Middle frontal gyrus (tissue), 1 donor: ENCODE results near the gene FGFRL1.
A peak's percentile ranks its signal among the peaks of the same experiment; 100 is the strongest.

ENCODE experiments used
- DNase-seq: peaks from one replicate; pipeline ENCODE4 v3.0.0-alpha.2; 2015; ENCODE audit warnings: low spot score; ENCODE audit errors: extremely low spot score

The FGFRL1 gene

GRCh38 chr4:1022051-1022738 is 10.8 kb downstream of the FGFRL1 start:
- DNase-seq: no peak

- DNase-seq: no peak
These were observed 11.3 kb downstream of the FGFRL1 start for GRCh38 chr4:1022739-1023066.

- no peak for DNase-seq
These were observed 11.7 kb downstream of the FGFRL1 start for GRCh38 chr4:1023075-1023640.

GRCh38 chr4:1023895-1024740 is 12.7 kb downstream of the FGFRL1 start:
- no peak for DNase-seq

GRCh38 chr4:1024882-1025545 is 13.6 kb downstream of the FGFRL1 start:
- DNase-seq: no peak

GRCh38 chr4:1026115-1026514 is 14.7 kb downstream of the FGFRL1 start:
- no peak for DNase-seq

- no peak for DNase-seq
These were observed 15.9 kb downstream of the FGFRL1 start for GRCh38 chr4:1027219-1027914.

GRCh38 chr4:1027915-1028238 is 16.5 kb downstream of the FGFRL1 start:
- no peak for DNase-seq

- no peak for DNase-seq
These were observed 17.3 kb downstream of the FGFRL1 start for GRCh38 chr4:1028574-1029220.

GRCh38 chr4:1029529-1029928 is 18.1 kb downstream of the FGFRL1 start:
- DNase-seq: no peak

GRCh38 chr4:1030031-1030430 is 18.6 kb downstream of the FGFRL1 start:
- DNase-seq: no peak

- no peak for DNase-seq
These were observed 19.1 kb downstream of the FGFRL1 start for GRCh38 chr4:1030559-1030958.

GRCh38 chr4:1031346-1031745 is 19.9 kb downstream of the FGFRL1 start:
- no peak for DNase-seq

- DNase-seq: no peak
These were observed 20.8 kb downstream of the FGFRL1 start for GRCh38 chr4:1031956-1032795.

- no peak for DNase-seq
These were observed 21.4 kb downstream of the FGFRL1 start for GRCh38 chr4:1032861-1033260.

GRCh38 chr4:1033840-1034551 is 22.6 kb downstream of the FGFRL1 start:
- no peak for DNase-seq

- DNase-seq: peak; percentile 81
These were observed 24.1 kb downstream of the FGFRL1 start for GRCh38 chr4:1035510-1035909.

- no peak for DNase-seq
These were observed 24.7 kb downstream of the FGFRL1 start for GRCh38 chr4:1036095-1036494.

GRCh38 chr4:1036976-1037810 is 25.8 kb downstream of the FGFRL1 start:
- no peak for DNase-seq
